GM12865 (cell line): ENCODE measurements around the gene APOE.
A peak's percentile ranks its signal among the peaks of the same experiment; 100 is the strongest.

Experiments used
- DNase-seq: peaks from one replicate; pipeline ENCODE4 v3.0.0; 2010; ENCODE audit warnings: low read depth
- H3K4me3 ChIP-seq: 2 replicates; pipeline ENCODE4 v1.5.1; 2011; ENCODE audit warnings: mild to moderate bottlenecking, low read depth, low read length, control low read depth
- CTCF ChIP-seq: IDR thresholded peaks from 2 replicates; pipeline ENCODE4 v1.5.1; 2011; ENCODE audit warnings: low read length, control low read depth, low read depth, inconsistent platforms; ENCODE audit not compliant: insufficient read depth; ENCODE audit errors: missing control alignments

Gene APOE

GRCh38 chr19:44927746-44928145 is 22.1 kb downstream of the APOE start:
- no peak overlapping the region for H3K4me3 ChIP-seq
- no peak for TF ChIP-seq CTCF
- no peak for DNase-seq

DNA sequence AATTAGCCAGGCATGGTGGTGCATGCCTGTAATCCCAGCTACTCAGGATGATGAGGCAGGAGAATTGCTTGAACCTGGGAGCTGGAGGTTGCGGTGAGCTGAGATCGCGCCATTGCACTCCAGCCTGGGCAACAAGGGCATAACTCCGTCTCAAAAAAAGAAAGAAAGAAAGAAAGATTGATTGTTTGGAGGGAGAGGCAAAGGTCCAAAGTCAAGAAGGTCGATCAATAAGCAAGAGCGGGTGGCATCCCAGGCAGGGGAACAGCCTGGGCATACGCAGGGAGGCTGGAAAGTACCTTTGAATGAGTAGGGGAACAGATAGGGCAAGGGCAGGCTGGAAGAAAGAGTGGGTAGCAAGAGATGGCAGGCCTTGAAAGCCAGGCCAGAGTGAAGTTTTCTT is 24.5 kb downstream of the APOE start:
- H3K4me3 ChIP-seq = no peak overlapping the region
- TF ChIP-seq CTCF = no peak
- DNase-seq = no peak

DNA sequence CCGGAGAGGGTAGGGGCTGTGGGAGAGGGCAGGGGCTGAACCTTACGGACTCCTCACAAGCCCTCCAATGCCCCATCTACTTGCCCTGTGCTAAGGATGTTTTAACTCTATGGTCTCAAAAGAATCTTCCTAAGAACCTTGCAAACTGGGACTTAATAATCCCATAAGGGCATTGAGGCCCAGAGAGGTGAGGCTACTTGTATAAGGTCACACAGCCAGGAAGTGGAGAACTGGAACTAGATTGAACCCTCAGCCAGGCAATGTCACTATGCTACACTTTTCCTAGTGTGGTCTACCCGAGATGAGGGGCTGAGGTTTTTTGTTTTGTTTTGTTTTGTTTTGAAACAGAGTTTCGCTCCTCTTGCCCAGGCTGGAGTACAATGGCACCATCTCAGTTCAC is 25.9 kb downstream of the APOE start:
- no peak for TF ChIP-seq CTCF
- no peak for DNase-seq
- H3K4me3 ChIP-seq = no peak overlapping the region

DNA sequence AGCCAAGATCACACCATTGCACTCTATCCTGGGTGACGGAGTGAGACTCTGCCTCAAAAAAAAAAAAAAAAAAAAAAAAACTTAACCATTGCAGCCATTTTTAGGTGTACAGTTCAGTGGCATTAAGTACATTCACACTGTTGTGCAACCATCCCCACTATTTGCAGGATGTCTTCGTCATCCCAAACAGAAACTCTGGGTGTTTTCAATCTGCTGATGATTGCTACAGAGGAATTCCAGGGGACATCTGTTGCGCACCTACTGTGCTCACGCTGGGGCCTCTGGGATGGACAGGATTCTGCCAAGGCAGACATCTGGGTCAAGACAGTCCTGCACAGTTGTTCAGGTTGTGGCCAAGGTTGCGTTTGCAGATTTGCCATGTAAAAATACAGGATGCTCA is 34.1 kb downstream of the APOE start:
- no peak overlapping the region for H3K4me3 ChIP-seq
- TF ChIP-seq CTCF = no peak
- no peak for DNase-seq

DNA sequence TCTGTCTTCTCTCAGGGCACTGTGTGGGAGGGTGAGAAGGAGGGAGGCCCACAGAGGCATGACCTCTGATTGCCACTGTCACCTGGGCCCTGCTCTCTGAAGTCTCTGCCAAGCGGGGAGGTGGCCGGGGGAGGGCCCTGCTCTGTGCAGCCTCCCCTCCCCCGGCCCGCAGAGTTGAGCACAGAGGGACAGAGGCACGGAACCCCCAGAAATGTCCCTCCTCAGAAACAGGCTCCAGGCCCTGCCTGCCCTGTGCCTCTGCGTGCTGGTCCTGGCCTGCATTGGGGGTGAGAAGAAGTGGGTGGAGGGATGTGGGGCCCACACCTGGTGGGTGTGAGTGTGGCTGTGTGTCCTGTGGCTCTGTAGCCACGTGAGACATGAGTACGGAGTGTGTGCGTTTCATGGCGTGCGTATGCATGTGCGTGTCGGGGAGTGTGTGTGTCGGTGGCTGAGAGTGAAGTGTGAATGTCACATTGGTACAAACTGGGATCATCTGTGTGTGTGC is 36.5 kb downstream of the APOE start, which contains the start of gene APOC4:
Gene APOC4 (plus strand): TSS at position 171 of the 505 bp plus-strand sequence. CDS start 41 bp downstream, at position 212.
- no peak for DNase-seq
- H3K4me3 ChIP-seq = no peak within 1 kb of the TSS
- TF ChIP-seq CTCF = no peak

DNA sequence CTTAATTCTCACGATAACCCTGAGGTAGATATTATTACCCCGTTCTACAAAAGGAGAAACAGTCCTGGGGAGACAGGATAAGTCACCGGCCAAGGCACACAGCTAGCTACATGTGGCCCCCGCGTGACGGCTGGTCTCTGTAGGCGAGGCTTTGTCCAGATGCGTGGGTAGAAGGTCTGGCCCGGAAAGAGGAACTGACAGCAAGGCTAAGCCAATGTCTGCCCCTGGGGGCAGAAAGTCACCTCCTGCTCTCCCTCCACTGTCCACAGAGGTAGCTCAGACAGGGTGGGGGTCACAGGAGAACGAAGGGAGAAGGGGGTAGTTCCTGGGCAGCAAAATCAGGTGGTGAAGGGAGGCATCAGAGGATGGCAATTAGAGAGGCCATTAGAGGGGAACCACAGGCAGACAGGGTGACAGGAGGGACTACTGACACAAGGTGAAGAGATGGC is 38.2 kb downstream of the APOE start:
- peak; percentile 79 for DNase-seq
- TF ChIP-seq CTCF = peak; percentile 10
- no peak overlapping the region for H3K4me3 ChIP-seq

DNA sequence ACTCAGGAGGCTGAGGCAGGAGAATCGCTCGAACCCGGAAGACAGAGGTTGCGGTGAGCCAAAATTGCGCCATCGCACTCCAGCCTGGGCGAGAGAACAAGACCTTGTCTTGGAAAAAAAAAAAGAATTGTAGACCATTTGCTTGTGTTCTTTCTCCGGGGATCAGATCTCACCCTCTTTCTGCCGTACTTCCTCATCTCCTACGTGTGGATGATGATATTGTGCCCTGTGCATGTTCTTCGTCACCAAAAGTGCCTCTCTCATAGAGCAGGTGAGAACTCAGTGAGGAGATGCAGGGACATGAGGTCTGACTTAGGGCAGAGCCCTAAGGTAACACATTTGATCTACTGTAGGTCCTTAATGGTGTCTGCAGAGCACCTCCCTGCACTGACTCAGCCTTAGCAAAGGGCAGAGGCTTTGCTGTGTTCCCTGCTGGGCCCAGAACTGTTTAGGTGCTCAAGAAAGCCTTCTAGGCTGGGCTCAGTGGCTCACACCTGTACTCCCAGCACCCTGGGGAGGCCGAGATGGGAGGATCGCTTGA is 41.5 kb downstream of the APOE start:
- H3K4me3 ChIP-seq = no peak overlapping the region
- no peak for TF ChIP-seq CTCF
- no peak for DNase-seq
